HG02870 (cell line): ENCODE results near the gene FBXO45.
"Not testable (repeated sequence)": the region's sequence is repeated elsewhere in the genome, so short reads cannot be mapped to it uniquely, and the experiment has no call there.

Experiments
- ATAC-seq: cut with Tn5 transposase; IDR thresholded peaks from one replicate; pipeline ENCODE4 v1.9.1; 2021; ENCODE audit warnings: mild to moderate bottlenecking, moderate library complexity; ENCODE audit not compliant: unreplicated experiment

FBXO45 gene

GRCh38 chr3:196568246-196569002 lies at the start of gene FBXO45, which contains the start of gene WDR53:
Gene FBXO45 (plus strand): TSS chr3:196568660. CDS start chr3:196568985, 325 bp downstream.
Gene WDR53 (minus strand): TSS chr3:196568554. CDS start chr3:196561475, 7,079 bp downstream.
- peak; percentile 93 for ATAC-seq

GRCh38 chr3:196518966-196519717 lies 49.3 kb upstream of the FBXO45 start:
- ATAC-seq: no peak

GRCh38 chr3:196519718-196520082 lies 48.8 kb upstream of the FBXO45 start:
- ATAC-seq: no peak

- not testable (repeated sequence) for ATAC-seq
Observed at GRCh38 chr3:196521291-196521690, 47.2 kb upstream of the FBXO45 start.

GRCh38 chr3:196523841-196524240 lies 44.6 kb upstream of the FBXO45 start:
- ATAC-seq: no peak

GRCh38 chr3:196524527-196524926 lies 43.9 kb upstream of the FBXO45 start:
- ATAC-seq: no peak

GRCh38 chr3:196525141-196525540 lies 43.3 kb upstream of the FBXO45 start:
- no peak for ATAC-seq

GRCh38 chr3:196528639-196529233 lies 39.7 kb upstream of the FBXO45 start:
- peak; percentile 59 for ATAC-seq

GRCh38 chr3:196531418-196531817 lies 37.0 kb upstream of the FBXO45 start:
- ATAC-seq: no peak

- ATAC-seq: no peak
Observed at GRCh38 chr3:196533260-196533681, 35.2 kb upstream of the FBXO45 start.

- no peak for ATAC-seq
Observed at GRCh38 chr3:196537319-196537984, 31.0 kb upstream of the FBXO45 start.

GRCh38 chr3:196541684-196542445 lies 26.6 kb upstream of the FBXO45 start:
- ATAC-seq: no peak

- no peak for ATAC-seq
Observed at GRCh38 chr3:196544491-196544992, 23.9 kb upstream of the FBXO45 start.

GRCh38 chr3:196546537-196546936 lies 21.9 kb upstream of the FBXO45 start:
- ATAC-seq: no peak

- ATAC-seq: no peak
Observed at GRCh38 chr3:196547067-196547466, 21.4 kb upstream of the FBXO45 start.

- ATAC-seq: not testable (repeated sequence)
Observed at GRCh38 chr3:196549312-196549711, 19.1 kb upstream of the FBXO45 start.

GRCh38 chr3:196550172-196550571 lies 18.3 kb upstream of the FBXO45 start:
- ATAC-seq: not testable (repeated sequence)

GRCh38 chr3:196552253-196552652 lies 16.2 kb upstream of the FBXO45 start:
- no peak for ATAC-seq

GRCh38 chr3:196553551-196553950 lies 14.9 kb upstream of the FBXO45 start:
- ATAC-seq: no peak

GRCh38 chr3:196554205-196554604 lies 14.3 kb upstream of the FBXO45 start:
- ATAC-seq: no peak
